ENCODE measurements around the gene LAMTOR4.

Gene LAMTOR4

DNA sequence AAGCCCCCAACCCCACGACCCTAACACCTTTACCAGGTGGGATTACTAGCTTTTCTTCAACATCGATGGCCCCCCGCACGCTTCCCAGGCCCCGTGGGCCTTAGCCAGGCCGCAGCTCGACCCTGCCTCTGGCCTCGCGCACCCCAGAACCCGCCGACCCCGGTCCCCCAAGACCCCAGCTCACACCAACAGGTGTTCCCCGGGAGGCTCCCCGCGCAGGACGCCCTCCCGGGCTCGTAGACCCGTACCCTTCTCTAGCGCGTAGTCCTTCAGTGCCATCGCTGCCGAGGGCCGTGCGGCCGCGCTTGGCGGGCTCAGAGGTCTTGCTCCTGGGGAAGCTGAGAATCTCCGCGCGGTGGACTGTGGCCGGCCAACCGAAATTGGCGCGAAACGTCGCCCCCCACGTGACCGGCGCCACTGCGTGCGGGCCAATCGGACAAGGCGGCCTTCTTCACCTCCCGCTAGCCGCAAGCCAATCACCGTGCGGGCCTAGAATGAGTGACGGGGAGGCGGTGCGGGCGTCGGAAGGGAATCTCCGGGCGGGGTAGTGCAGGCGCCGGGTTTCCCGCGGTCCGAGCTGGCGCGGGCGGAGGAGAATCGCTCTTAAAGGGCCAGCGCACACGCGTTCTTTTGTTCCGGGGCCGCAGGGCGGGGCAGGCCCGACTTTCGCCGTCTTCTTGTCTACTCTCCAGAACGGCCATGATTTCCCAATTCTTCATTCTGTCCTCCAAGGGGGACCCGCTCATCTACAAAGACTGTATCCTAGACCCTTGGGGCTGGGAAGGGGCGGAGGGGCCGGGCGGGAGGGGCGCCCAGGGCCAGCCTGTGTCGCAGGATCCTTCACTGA, 47.5 kb upstream of the LAMTOR4 start, which contains the start of the genes AP4M1 and MCM7:
AP4M1 (plus strand) TSS at position 628 of the 847 bp plus-strand sequence; CDS start at position 700, 72 bp downstream.
MCM7 (minus strand) TSS at position 382 of the 847 bp plus-strand sequence; CDS start at position 279, 103 bp downstream.
- Histone ChIP-seq H3K9ac (ENCODE audit: low read length) (peak within 1 kb of the TSS; percentile 99), H3K4me2 (ENCODE audit: low read length) (peak within 1 kb of the TSS; percentile 81), H3K27ac (ENCODE audit: low read length) (peak within 1 kb of the TSS; percentile 90), H3K4me3 (ENCODE audit: low read length) (peak within 1 kb of the TSS; percentile 90), H4K20me1 (ENCODE audit: insufficient read depth, low read length) (peaks cover 24% of the 10 kb centered on the region), H3K36me3 (replicated peaks; ENCODE audit: low read depth, low read length) (peaks cover 34% of the 10 kb centered on the region), H3K79me2 (ENCODE audit: low read length) (peaks cover 52% of the 10 kb centered on the region), H3K4me1 (ENCODE audit: low read length) (peaks cover 12% of the 10 kb centered on the region), H2AFZ (ENCODE audit: low read depth, low read length) (peak within 1 kb of the TSS; percentile 8; the same call in 1 of the 2 replicates), H3K9me3 (ENCODE audit: insufficient read depth, low read length) (no peaks in the 10 kb centered on the region), H3K27me3 (ENCODE audit: low read depth, low read length) (no peaks in the 10 kb centered on the region)
- TF ChIP-seq, protein P1, sequence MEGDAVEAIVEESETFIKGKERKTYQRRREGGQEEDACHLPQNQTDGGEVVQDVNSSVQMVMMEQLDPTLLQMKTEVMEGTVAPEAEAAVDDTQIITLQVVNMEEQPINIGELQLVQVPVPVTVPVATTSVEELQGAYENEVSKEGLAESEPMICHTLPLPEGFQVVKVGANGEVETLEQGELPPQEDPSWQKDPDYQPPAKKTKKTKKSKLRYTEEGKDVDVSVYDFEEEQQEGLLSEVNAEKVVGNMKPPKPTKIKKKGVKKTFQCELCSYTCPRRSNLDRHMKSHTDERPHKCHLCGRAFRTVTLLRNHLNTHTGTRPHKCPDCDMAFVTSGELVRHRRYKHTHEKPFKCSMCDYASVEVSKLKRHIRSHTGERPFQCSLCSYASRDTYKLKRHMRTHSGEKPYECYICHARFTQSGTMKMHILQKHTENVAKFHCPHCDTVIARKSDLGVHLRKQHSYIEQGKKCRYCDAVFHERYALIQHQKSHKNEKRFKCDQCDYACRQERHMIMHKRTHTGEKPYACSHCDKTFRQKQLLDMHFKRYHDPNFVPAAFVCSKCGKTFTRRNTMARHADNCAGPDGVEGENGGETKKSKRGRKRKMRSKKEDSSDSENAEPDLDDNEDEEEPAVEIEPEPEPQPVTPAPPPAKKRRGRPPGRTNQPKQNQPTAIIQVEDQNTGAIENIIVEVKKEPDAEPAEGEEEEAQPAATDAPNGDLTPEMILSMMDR (IDR thresholded peaks at IDR 0.05; ENCODE audit: low read depth, low read length): no peak
- no peak for TF ChIP-seq EZH2phosphoT487 (IDR thresholded peaks at IDR 0.05; ENCODE audit: low read depth)

DNA sequence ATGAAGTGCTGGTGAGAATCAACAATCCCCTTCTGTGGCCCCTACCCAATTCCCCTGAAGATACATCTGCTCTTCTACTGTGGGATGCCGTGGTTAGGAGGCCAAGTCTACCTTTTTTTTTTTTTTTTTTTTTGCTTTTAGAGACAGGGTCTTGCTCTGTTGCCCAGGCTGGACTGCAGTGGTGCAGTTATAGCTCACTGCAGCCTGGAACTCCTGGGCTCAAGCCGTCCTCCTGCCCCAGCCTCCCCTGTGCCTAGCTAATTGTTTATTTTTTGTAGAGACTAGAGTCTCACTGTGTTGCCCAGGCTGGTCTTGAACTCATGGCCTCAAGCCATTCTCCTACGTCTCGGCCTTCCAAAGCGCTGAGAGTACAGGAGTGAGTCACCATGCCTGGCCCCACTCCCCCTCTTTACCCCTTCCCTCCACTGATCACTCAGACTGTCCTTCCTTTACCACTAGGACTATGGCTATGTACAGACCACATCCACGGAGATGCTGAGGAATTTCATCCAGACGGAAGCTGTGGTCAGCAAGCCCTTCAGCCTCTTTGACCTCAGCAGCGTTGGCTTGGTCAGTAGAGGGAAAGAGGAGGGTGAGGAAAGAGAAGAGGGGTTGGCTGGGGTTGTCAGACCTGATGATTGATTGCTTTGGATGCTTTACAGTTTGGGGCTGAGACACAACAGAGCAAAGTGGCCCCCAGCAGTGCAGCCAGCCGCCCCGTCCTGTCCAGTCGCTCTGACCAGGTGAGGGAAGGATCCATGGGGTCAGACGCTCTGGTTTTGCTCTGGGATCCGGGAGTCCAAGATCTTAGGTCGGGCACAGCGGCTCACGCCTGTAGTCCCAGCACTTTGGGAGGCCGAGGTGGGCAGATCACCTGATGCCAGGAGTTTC, 45.5 kb upstream of the LAMTOR4 start:
- no peak for TF ChIP-seq EZH2phosphoT487 (IDR thresholded peaks at IDR 0.05; ENCODE audit: low read depth)
- TF ChIP-seq, protein P1 (IDR thresholded peaks at IDR 0.05; ENCODE audit: low read depth, low read length): no peak
- H3K27me3 ChIP-seq (ENCODE audit: low read depth, low read length): no peaks in the 10 kb centered on the region
- no peak overlapping the region for H2AFZ ChIP-seq (ENCODE audit: low read depth, low read length)
- peaks cover 12% of the 10 kb centered on the region for H3K4me1 ChIP-seq (ENCODE audit: low read length)
- peaks cover 38% of the 10 kb centered on the region for H3K79me2 ChIP-seq (ENCODE audit: low read length)
- H3K4me2 ChIP-seq (ENCODE audit: low read length): peak overlapping the region; percentile 81
- H3K36me3 ChIP-seq (replicated peaks; ENCODE audit: low read depth, low read length): peaks cover 23% of the 10 kb centered on the region
- no peaks in the 10 kb centered on the region for H3K9me3 ChIP-seq (ENCODE audit: insufficient read depth, low read length)
- no peak overlapping the region for H3K9ac ChIP-seq (ENCODE audit: low read length)
- H4K20me1 ChIP-seq (ENCODE audit: insufficient read depth, low read length): peaks cover 18% of the 10 kb centered on the region
- no peak overlapping the region for H3K4me3 ChIP-seq (ENCODE audit: low read length)
- H3K27ac ChIP-seq (ENCODE audit: low read length): no peak overlapping the region

DNA sequence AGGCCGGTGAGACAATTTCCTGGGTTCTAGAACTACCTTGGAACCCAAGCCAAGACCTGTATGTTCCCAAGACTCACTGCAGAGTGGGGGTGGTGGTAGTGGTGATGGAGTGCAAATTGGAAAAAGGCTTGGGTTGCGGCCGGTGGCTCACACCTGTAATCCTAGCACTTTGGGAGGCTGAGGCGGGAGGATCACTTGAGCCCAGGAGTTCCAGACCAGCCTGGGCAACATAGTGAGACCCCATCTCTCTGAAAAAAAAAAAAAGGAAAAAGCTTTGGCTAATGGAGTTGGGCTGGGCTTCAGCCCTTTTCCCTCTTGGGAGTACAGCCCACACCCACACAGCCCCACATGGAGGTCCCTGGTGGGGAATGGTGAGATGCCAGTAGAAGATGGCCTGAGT, 43.2 kb upstream of the LAMTOR4 start:
- Histone ChIP-seq H3K36me3 (replicated peaks; ENCODE audit: low read depth, low read length) (peaks cover 17% of the 10 kb centered on the region), H3K27me3 (ENCODE audit: low read depth, low read length) (no peaks in the 10 kb centered on the region), H3K79me2 (ENCODE audit: low read length) (peaks cover 15% of the 10 kb centered on the region), H4K20me1 (ENCODE audit: insufficient read depth, low read length) (no peaks in the 10 kb centered on the region), H3K4me2 (ENCODE audit: low read length) (no peak overlapping the region), H2AFZ (ENCODE audit: low read depth, low read length) (no peak overlapping the region), H3K9me3 (ENCODE audit: insufficient read depth, low read length) (no peaks in the 10 kb centered on the region), H3K4me1 (ENCODE audit: low read length) (peaks cover 6% of the 10 kb centered on the region), H3K9ac (ENCODE audit: low read length) (no peak overlapping the region), H3K4me3 (ENCODE audit: low read length) (no peak overlapping the region), H3K27ac (ENCODE audit: low read length) (no peak overlapping the region)
- no peak for TF ChIP-seq EZH2phosphoT487 (IDR thresholded peaks at IDR 0.05; ENCODE audit: low read depth)
- TF ChIP-seq, protein P1 (IDR thresholded peaks at IDR 0.05; ENCODE audit: low read depth, low read length): no peak

All from OCI-LY3 (cell line).